Measurements from ENCODE around the gene DCLK3. TPM values are rescaled to one million over a fixed set of nuclear protein-coding genes. Genes with fewer than 3 reads are reported as not detected.

Gene DCLK3
- total RNA-seq, 1 donor from 2014 or later: 0.06 TPM

DNA sequence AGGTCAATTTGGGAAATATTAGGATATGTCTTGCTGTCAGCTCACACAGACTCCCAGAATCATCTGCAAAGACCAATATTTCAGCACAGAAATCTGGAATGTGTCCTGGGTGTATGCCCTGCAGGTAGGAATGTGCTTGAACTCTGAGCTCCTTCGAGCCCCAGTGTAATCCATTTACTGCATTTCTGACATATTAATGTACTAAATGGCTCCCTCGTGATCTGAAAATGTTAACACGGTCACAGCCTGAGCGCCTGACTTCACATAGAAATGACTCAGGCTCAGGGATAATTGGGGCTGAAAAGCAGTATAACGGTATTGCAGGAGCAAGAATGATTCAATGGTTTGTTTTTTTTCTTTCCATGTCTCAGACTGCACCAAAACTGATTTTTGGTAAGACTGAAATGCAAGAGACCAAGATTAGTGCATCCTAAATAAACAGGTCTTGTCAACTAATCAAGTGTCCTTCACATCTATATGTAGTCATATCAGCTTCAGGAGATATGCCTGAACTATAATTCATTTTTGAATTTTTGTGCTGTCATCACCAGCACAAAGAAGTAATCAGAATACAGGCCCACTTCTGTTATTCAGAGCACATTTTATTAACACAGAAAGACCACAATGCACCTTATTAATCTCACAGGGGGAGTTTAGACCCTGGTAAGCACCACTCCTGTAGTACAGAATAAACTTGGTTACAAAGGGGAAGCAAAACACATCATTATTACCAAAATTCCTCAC, 49.8 kb downstream of the DCLK3 start:
- peak; percentile 90 for DNase-seq (ENCODE audit: low read depth)
- TF ChIP-seq, protein P1, sequence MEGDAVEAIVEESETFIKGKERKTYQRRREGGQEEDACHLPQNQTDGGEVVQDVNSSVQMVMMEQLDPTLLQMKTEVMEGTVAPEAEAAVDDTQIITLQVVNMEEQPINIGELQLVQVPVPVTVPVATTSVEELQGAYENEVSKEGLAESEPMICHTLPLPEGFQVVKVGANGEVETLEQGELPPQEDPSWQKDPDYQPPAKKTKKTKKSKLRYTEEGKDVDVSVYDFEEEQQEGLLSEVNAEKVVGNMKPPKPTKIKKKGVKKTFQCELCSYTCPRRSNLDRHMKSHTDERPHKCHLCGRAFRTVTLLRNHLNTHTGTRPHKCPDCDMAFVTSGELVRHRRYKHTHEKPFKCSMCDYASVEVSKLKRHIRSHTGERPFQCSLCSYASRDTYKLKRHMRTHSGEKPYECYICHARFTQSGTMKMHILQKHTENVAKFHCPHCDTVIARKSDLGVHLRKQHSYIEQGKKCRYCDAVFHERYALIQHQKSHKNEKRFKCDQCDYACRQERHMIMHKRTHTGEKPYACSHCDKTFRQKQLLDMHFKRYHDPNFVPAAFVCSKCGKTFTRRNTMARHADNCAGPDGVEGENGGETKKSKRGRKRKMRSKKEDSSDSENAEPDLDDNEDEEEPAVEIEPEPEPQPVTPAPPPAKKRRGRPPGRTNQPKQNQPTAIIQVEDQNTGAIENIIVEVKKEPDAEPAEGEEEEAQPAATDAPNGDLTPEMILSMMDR (conservative IDR thresholded peaks at IDR 0.05; ENCODE audit: low read depth, low read length): peak; percentile 69
- no peak overlapping the region for H3K4me3 ChIP-seq (ENCODE audit: low read depth, low read length)

DNA sequence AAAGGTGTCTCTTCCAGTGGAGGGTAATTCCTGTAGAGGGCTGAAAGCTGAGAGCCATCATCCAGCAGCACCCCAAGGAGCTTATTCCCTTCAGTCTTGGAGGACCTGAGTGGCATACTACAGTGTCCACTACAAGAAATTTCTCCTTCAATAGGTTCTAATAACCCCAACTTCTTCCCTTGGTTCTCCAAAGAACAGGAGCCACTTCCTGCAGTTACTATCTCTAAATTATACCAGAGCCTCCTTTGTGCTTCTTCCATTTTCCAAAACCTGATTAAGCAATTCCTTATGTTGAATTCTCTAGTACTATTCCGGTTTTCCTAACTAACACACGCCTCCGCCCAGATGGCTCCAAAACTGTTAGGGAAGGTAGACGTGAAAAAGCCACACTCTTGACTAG, 50.4 kb downstream of the DCLK3 start:
- TF ChIP-seq, protein P1 (conservative IDR thresholded peaks at IDR 0.05; ENCODE audit: low read depth, low read length): no peak
- DNase-seq (ENCODE audit: low read depth): no peak
- H3K4me3 ChIP-seq (ENCODE audit: low read depth, low read length): no peak overlapping the region

DNA sequence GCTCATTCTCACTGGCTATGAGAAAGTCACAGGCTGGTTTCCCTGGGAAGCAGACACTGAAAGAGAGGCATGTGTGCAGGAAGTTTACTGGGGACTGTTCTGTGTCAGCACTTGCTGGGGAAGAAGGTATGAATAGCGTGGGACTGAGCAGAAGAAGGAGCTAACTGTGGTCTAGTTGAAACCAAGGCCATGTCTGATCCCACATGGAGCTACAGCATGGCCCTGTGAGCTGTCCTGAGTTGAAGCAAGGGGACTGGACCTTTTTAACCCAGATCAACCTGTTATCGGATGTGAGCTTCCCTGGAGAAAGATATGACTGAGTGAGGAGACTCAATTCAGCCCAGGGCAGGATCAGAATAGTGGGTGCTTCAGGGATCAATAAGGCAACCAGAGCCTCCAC, 53.7 kb downstream of the DCLK3 start:
- no peak overlapping the region for H3K4me3 ChIP-seq (ENCODE audit: low read depth, low read length)
- DNase-seq (ENCODE audit: low read depth): no peak
- TF ChIP-seq, protein P1 (conservative IDR thresholded peaks at IDR 0.05; ENCODE audit: low read depth, low read length): no peak

DNA sequence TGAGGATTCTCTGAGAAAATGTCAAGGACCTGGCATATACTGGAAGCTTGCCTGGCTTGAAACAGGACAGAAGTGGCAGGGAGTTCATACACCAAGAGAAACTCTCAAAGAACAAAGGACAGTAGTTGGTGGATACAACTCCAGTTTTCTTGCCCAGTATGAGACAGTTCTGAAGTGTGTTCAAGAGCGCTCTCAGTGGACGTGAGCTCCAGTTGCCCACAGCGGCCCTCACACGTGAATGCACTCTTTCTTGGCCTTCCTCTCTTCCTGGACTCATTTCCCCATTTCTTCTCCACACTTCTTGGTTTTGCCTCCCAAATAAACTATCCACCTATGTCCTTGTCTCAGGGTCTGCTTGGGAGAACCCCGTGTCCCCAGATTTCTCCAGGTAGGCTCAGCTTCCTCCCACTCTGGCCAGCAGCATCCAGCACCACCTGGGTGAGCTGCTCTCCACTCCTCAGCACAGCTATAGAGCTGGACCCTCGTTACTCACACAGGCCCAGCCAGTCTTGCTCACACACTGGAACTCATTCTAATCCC, 54.5 kb downstream of the DCLK3 start:
- TF ChIP-seq, protein P1 (conservative IDR thresholded peaks at IDR 0.05; ENCODE audit: low read depth, low read length): no peak
- H3K4me3 ChIP-seq (ENCODE audit: low read depth, low read length): no peak overlapping the region
- DNase-seq (ENCODE audit: low read depth): no peak

DNA sequence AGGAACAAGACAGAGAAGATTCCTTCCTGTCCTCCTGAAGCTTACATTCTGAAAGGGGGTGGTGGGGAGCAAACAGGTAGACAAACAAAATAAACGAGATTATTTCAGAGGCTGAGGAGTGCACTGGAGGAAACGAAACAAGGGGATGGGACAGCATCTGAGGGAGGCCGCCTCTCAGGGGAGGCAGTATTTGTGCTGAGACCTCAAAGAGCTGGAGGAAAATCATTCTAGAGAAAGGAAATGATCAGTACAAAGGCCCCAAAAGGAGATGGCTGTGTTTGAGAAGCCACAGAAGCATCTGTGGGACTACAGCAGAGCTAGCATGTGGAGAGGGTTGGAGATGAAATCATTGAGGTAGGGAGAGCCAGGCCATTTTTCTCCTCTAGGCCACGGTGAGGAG, 55.1 kb downstream of the DCLK3 start:
- H3K4me3 ChIP-seq (ENCODE audit: low read depth, low read length): no peak overlapping the region
- no peak for DNase-seq (ENCODE audit: low read depth)
- TF ChIP-seq, protein P1 (conservative IDR thresholded peaks at IDR 0.05; ENCODE audit: low read depth, low read length): no peak

DNA sequence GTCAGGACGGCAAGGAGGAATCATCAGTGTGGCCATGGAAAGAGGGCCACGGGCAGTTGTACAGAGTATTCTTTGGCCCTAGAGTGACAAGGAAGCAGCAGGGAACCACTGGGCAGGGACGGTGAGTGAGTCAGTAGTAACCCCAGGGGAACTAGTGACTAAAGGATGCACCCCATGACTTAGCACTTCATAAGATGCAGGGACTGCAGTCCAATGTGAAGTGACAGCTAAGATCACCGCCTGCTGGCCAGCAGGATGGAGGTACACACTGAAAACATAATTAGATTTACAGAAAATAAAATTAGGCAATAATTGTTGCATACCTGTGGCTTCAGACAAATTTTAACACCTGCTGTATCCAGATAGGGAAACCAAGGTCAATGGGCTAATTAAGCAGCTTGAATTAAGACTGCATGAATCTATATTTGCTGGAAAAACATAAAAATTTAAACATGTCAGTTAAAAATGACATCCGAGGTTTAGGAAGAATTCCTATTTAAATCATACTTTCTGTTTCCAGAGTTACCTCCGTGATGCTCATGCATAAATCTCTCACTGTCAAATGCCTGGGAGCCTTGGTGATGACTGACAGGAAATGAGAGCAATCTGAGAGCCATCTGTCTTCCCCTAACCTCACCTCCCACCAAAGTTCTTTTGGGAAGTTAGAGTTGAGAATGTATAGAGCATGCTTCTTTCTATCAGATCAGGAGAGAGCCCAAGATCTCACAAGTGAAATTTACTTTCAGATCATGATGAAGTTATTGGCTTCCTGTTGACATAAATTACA, 56.5 kb downstream of the DCLK3 start:
- TF ChIP-seq, protein P1 (conservative IDR thresholded peaks at IDR 0.05; ENCODE audit: low read depth, low read length): peak; percentile 26
- no peak overlapping the region for H3K4me3 ChIP-seq (ENCODE audit: low read depth, low read length)
- DNase-seq (ENCODE audit: low read depth): no peak
